NB4 (cell line): ENCODE results near the gene ID1.

Experiments
- DNase-seq: peaks from one replicate; pipeline ENCODE4 v3.0.0; 2010; ENCODE audit warnings: low read depth
- H3K4me3 ChIP-seq: one replicate; pipeline ENCODE4 v1.5.1; 2011; ENCODE audit warnings: mild to moderate bottlenecking, low read depth, low read length, moderate library complexity
- MYC ChIP-seq: IDR thresholded peaks from 2 replicates; pipeline ENCODE4 v1.6.1; 2011; ENCODE audit warnings: low read depth, low read length
- POLR2A ChIP-seq: IDR thresholded peaks from 2 replicates; pipeline ENCODE4 v1.6.1; 2011; ENCODE audit warnings: mild to moderate bottlenecking; ENCODE audit not compliant: insufficient read length; ENCODE audit errors: extremely low read depth
- TF ChIP-seq, protein P1 (sequence below): IDR thresholded peaks from one replicate; pipeline ENCODE4 v1.5.1; 2012; ENCODE audit warnings: low read depth, low read length
- TF ChIP-seq, protein P2 (sequence below): IDR thresholded peaks from 2 replicates; pipeline ENCODE4 v1.6.1; 2011; ENCODE audit warnings: low read depth, low read length

ID1 gene

DNA sequence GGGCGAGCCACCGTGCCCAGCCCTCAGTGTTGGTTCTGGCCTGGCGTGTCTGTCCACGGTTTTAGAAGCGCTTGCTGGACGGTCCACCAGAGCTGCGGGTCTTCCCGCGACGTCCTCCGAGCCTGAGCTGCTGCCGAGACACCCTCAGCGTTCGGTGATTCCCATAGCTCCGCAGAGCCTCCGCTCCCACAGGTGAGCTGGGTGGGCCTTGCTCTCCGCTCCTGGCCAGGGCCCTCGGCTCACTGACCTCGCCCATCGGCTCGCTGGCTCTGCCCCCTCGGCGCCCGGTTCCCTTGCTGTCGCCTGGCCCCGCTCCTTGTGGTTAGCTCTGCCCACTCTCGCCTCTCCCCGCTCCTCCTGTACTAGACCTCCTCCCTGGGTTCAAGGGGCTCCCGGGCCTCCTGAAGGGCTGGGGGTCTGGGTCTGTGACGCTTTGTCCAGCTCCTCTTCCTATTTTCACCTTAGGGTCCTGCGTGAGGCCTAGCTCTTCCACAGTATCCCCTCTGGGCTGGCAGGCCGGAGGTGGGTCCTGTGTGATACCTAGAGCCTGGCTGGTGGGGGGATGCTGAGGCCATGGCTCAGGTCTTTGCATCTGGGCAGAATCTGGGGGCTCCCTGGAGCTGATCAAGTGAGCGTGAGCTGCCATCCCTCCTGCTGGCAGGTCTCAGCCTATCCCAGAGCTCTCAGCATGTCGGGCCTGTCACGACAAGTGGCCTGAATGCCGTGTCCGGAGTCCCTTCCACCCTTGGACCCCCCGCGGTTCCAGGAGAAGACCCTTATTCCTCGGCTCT lies 27.7 kb downstream of the ID1 start:
- no peak overlapping the region for H3K4me3 ChIP-seq
- TF ChIP-seq, protein P1, sequence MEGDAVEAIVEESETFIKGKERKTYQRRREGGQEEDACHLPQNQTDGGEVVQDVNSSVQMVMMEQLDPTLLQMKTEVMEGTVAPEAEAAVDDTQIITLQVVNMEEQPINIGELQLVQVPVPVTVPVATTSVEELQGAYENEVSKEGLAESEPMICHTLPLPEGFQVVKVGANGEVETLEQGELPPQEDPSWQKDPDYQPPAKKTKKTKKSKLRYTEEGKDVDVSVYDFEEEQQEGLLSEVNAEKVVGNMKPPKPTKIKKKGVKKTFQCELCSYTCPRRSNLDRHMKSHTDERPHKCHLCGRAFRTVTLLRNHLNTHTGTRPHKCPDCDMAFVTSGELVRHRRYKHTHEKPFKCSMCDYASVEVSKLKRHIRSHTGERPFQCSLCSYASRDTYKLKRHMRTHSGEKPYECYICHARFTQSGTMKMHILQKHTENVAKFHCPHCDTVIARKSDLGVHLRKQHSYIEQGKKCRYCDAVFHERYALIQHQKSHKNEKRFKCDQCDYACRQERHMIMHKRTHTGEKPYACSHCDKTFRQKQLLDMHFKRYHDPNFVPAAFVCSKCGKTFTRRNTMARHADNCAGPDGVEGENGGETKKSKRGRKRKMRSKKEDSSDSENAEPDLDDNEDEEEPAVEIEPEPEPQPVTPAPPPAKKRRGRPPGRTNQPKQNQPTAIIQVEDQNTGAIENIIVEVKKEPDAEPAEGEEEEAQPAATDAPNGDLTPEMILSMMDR, result no peak
- TF ChIP-seq, protein P2, sequence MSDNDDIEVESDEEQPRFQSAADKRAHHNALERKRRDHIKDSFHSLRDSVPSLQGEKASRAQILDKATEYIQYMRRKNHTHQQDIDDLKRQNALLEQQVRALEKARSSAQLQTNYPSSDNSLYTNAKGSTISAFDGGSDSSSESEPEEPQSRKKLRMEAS, result no peak
- TF ChIP-seq POLR2A (no peak), MYC (no peak)

DNA sequence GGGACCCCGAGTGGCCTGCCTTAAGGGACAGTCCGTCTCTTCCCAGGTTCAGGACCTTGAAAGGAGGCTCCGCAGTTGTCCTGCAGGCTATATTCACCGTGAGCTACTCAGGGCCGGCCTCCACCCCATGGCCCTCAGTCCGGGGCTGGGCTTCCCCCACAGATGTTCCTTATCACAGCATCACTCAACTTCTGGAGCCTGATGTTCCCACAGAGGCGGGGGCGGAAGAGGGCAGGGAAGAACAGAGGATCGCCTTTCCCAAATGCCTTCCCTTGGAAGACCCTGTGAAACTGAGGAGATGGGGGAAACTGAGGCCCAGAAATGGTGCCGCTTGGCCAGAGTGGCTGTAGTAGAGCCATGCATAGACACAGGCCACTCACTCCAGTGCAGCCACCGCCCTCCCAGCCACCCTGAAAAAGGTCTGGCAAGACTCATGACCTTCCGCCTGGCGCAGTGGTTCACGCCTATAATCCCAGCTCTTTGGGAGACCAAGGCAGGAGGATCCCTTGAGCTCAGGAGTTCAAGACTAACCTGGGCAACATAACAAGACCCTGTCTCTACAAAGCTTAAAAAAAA lies 28.3 kb downstream of the ID1 start:
- TF ChIP-seq, protein P1, result no peak
- no peak for TF ChIP-seq POLR2A
- TF ChIP-seq, protein P2, result no peak
- no peak for TF ChIP-seq MYC
- no peak overlapping the region for H3K4me3 ChIP-seq
- no peak for DNase-seq

More for the DNA sequence above, 27.7 kb downstream of the ID1 start:
- no peak for DNase-seq

DNA sequence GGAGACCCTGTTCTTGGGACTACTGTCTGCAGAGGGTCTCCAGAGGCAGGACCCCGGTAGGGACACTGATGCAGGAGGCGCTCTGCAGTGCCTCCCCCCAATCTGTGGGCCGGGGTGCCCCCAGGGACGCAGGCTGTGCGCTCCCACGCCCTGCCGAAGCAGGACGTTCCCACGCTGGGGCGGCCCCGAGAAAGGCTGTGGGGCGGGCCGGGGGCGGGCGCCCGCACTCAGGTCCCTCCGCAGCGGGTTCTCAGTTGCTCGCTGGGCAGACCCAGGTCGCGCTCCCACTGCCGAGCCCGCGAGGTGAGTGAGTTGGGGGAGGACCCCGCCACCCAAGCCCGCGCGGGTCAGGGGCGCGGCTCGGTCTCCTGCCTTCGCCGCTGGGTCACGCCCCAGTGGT lies 32.6 kb downstream of the ID1 start, which contains the start of gene COX4I2:
TSS of gene COX4I2 (plus strand) at position 253 of the 400 bp plus-strand sequence. CDS start 1,106 bp downstream, outside the sequence.
- H3K4me3 ChIP-seq, result no peak within 1 kb of the TSS
- no peak for DNase-seq
- TF ChIP-seq, protein P1, result no peak
- TF ChIP-seq, protein P2, result no peak
- TF ChIP-seq POLR2A, result no peak
- no peak for TF ChIP-seq MYC

DNA sequence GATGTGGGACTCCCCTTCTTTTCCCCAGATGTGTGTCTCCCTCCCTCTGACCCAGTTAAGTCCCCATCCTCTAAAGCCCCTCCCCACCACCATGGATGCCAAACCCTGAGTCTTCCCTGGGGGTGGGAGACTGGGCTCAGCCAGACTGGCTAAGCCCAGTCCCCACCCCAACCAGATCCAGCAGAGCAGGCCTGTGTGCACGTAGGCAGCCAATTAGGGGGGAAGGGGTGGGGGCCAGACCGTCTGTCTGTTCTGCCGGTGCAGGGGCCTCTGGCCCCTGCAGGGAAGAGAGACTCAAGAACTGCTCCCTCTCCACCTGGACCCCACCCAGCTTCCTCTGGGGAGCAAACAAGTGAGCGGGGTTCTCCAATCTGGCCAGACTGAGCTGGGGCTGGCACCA lies 33.2 kb downstream of the ID1 start:
- DNase-seq, result no peak
- no peak overlapping the region for H3K4me3 ChIP-seq

DNA sequence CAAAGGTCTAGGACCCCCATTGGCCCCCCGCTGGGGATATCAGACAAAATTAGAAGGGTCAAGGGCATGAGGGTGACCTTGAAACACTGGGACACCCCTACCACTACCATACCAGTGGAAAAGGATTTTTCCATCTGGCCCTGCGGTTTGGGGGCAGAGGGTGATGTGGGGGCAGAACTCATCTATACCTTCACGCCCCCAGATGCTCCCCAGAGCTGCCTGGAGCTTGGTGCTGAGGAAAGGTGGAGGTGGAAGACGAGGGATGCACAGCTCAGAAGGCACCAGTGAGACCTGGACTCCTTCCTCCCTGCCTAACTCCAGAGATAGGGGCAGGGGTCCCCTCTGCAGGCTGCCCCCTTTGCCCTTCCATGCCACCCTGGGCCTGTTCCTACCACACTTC lies 33.7 kb downstream of the ID1 start:
- no peak for DNase-seq
- TF ChIP-seq POLR2A (no peak), MYC (no peak)
- TF ChIP-seq, protein P1, result no peak
- TF ChIP-seq, protein P2, result no peak
- H3K4me3 ChIP-seq, result no peak overlapping the region

More for the DNA sequence above, 33.2 kb downstream of the ID1 start:
- TF ChIP-seq, protein P2, result no peak
- TF ChIP-seq, protein P1, result no peak
- TF ChIP-seq POLR2A (no peak), MYC (no peak)
